ENCODE measurements around the gene YWHAE. TPM values are rescaled to one million over a fixed set of nuclear protein-coding genes. Genes with fewer than 3 reads are reported as not detected.

YWHAE gene
- total RNA-seq, 1 donor from 2014 or later, result 393 TPM

- ATAC-seq, result peak; percentile 78
- no peak overlapping the region for H3K4me3 ChIP-seq
- intact Hi-C loops (cut with DNase I), result no loop called here
- peak; percentile 37 for DNase-seq
- no peak for TF ChIP-seq CTCF (IDR thresholded peaks at IDR 0.05)
- no peaks in the 10 kb centered on the region for H3K27me3 ChIP-seq
- H3K36me3 ChIP-seq, result peaks cover 82% of the 10 kb centered on the region
- H3K27ac ChIP-seq, result peak overlapping the region; percentile 43
- H3K9me3 ChIP-seq, result no peaks in the 10 kb centered on the region
- H3K4me1 ChIP-seq, result peaks cover 7% of the 10 kb centered on the region
These were observed 52.3 kb downstream of the YWHAE start for GRCh38 chr17:1347589-1348323.

- no peak overlapping the region for H3K4me3 ChIP-seq
- no peak for TF ChIP-seq CTCF (IDR thresholded peaks at IDR 0.05)
- H3K36me3 ChIP-seq, result peaks cover 49% of the 10 kb centered on the region
- peaks cover 7% of the 10 kb centered on the region for H3K4me1 ChIP-seq
- no peaks in the 10 kb centered on the region for H3K27me3 ChIP-seq
- intact Hi-C loops (cut with DNase I), result no loop called here
- H3K9me3 ChIP-seq, result no peaks in the 10 kb centered on the region
- H3K27ac ChIP-seq, result no peak overlapping the region
- DNase-seq (no peak), ATAC-seq (no peak)
These were observed 55.5 kb downstream of the YWHAE start for GRCh38 chr17:1344521-1344920.

DNA sequence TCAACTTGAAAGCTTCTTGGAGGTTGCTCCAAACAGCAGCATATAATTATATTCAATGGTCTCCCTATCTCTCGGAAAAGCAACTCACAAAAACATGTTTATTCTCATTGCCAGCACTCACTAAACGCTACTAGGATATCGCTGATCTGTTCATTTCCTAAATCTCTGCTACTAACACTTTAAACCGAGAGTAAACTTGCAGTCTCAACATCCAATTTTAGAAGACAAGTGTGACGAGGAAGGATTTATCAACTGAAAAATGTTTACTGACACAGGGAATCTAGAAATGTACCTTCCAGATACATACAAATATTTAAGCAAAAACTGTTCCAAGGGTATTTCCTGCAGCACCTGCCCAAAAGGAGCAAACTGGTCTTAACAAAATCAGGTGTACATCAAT is 56.5 kb downstream of the YWHAE start:
- H3K27ac ChIP-seq, result no peak overlapping the region
- H3K9me3 ChIP-seq, result no peaks in the 10 kb centered on the region
- no peaks in the 10 kb centered on the region for H3K27me3 ChIP-seq
- no peak overlapping the region for H3K4me3 ChIP-seq
- H3K4me1 ChIP-seq, result peaks cover 7% of the 10 kb centered on the region
- H3K36me3 ChIP-seq, result peaks cover 40% of the 10 kb centered on the region
- ATAC-seq (no peak), DNase-seq (no peak)
- TF ChIP-seq CTCF (IDR thresholded peaks at IDR 0.05), result no peak
- intact Hi-C loops (cut with DNase I), result no loop called here

- no peaks in the 10 kb centered on the region for H3K4me1 ChIP-seq
- H3K9me3 ChIP-seq, result no peaks in the 10 kb centered on the region
- peak; percentile 38 for DNase-seq
- H3K27ac ChIP-seq, result no peak overlapping the region
- intact Hi-C loops (cut with DNase I), result no loop called here
- ATAC-seq, result no peak
- H3K36me3 ChIP-seq, result peaks cover 23% of the 10 kb centered on the region
- TF ChIP-seq CTCF (IDR thresholded peaks at IDR 0.05), result no peak
- no peaks in the 10 kb centered on the region for H3K27me3 ChIP-seq
- no peak overlapping the region for H3K4me3 ChIP-seq
These were observed 59.7 kb downstream of the YWHAE start for GRCh38 chr17:1340371-1340770.

GRCh38 chr17:1331708-1332107 is 68.3 kb downstream of the YWHAE start:
- Histone ChIP-seq H3K36me3 (no peaks in the 10 kb centered on the region), H3K27ac (no peak overlapping the region), H3K4me3 (no peak overlapping the region), H3K4me1 (peaks cover 3% of the 10 kb centered on the region), H3K9me3 (no peaks in the 10 kb centered on the region), H3K27me3 (no peaks in the 10 kb centered on the region)
- no peak for TF ChIP-seq CTCF (IDR thresholded peaks at IDR 0.05)
- intact Hi-C loops (cut with DNase I), result no loop called here
- ATAC-seq (peak; percentile 21), DNase-seq (peak; percentile 12)
